ENCODE results near the gene PHRF1.

The PHRF1 gene

DNA sequence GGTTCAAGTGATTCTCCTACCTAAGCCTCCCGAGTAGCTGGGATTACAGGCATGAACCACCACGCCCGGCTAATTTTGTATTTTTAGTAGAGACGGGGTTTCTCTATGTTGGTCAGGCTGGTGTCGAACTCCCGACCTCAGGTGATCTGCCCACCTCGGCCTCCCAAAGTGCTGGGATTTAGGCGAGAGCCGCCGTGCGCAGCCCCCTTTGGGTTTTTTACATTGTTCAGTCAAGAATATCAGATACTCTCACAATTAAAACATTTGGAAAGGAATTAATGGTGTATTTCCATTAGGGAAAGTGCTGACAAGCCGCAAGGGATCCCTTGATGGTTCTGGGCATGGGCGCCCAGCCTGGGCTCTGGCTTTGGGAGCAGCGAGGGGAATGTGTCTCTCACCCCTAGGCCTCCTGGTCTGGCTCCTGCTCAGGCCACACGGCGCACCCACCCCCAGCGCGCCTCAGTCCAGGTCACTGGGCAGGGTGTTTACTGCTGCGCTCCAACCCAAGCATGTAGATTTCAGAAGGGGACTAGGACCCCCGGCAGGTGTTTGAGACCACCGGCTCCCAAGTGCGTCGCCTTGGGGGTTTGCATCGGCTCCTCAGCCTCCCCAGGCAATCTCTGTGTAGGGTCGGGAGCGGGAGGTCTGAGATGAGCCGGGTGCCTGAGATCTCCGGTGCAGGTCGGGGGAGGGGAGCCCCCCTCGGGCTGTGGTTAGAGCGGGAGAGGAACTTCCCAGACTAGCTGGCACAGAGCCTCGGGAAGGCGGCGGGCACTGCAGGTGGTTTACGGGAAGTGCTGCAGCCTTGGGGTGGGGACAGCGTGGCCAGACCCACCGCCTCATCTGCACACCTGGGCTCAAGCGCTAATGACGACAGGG is 40.3 kb downstream of the PHRF1 start:
- DNase-seq = no peak

DNA sequence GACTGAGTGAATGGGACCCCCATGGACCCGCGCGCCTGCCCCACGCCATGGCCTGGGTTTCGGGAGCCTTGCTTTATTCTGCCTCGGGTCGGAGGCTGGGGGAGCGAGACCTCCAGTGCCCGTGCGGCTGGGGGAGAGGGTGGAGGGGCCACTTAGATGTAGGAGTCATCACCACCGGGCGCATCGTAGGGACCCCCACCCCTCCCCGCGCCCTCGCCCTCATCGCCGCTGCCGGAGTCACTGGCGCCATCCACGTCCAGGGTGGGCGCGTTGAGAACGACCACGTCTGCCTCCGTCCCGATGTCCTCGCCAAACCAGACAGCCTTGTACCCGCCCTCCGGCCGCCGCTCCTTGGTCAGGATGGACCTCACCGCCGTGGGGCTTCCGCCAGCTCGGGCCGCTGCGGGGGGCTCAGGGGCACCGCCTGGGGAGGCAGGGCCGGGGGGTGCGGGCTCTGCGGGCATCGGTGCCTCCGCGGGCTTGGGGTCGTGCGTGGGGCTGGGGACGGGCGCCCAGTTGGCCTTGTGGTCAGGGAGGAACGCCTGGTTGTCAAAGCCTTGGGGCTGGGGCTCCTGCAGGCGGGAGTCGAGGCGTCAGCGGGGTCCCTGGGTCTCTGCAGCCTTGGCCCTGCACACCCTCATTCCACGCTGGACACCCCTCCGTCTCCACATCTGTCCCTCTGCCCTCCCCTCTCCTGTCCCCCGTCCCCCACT is 41.1 kb downstream of the PHRF1 start:
- no peak for DNase-seq

DNA sequence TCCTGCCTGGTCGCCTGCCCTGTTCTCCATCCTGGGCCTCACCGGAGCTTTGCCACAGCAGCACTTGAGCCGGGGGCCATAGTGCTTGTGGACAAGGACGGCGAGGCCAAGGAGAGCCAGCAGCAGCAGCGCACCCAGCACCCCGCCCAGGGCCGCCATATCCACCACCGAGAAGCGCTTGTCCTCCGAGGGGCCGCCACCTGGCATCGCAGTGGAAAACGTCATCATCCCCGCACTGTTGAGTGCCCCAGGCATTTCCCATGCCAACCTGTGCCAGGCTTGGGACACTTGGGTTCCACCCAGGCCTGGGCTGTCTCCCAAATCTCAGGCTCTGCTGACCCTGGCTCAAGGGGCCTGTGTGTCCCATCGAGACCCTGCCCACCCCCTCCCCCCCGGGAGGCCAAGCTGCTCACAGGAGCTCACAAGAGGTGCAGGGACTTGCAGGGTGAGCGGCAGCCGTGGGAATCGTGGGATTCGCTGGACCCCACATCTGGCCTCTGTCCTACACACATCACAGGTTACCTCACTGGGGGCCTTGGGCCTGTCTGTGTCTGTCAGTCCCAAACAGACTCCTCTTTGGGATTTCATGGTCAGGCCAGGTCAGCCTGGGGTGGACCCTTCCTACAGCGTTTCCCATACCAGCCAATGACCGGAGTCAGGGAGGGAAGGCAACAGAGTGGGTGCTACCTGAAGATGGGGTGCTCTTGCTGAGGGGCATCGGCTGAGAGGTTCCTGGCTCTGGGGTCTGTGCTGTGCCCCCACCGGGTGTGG is 41.8 kb downstream of the PHRF1 start:
- DNase-seq = no peak

DNA sequence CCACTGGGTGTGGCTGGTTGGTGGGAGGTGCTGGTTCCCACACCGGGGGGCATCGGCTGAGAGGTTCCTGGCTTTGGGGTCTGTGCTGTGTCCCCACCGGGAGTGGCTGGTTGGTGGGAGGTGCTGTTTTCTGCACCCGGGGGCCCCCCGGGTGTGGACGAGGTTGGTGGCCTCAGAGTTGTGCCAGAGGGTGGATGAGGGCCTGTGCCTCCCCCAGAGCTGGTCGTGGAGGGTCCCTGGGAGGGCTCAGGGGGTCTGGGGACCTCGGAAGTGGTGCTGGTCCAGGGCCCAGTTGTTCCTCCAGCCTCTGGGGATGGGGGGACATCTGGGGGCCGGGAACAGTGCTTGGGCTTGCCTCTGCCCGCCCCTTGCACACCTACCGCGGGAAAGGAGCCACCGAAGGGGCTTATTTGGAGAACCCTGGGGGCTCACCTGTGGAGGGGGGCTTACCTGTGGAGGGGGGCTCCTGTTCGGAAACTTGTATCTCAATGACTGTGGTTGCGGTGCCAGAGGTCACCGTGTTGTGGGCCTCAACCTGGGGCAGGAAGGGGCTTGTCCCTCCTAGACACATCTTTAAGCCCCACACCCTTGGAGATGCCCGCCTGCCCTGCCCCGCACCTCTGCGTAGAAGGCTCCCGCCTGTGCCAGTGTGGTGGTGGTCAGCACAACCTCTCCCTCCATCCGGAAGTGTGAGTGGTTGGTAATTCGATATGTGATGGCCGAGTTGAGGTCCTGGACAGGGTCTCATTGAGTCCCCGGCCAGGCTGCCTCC is 42.8 kb downstream of the PHRF1 start:
- DNase-seq = no peak

DNA sequence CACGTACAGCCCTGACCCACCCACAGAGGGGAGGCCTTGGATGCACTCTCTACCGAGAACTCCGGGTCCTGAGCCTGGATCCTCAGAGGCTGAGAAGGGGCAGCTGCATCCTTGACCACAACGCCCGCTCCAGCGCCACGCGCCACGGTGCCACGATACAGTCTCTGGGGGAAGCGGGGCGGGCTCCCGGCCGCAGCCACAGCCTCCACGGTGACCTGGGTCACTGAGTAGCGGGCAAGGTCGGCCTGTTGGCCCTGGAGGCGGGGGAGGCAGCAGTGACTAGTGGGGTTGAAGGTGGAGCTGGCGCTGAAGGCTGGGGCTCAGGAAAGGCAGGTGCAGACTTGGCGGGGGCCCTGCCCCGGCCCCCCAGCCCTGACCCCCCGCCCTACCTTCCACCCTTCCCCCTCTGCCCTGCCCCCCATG is 43.4 kb downstream of the PHRF1 start:
- DNase-seq = no peak

DNA sequence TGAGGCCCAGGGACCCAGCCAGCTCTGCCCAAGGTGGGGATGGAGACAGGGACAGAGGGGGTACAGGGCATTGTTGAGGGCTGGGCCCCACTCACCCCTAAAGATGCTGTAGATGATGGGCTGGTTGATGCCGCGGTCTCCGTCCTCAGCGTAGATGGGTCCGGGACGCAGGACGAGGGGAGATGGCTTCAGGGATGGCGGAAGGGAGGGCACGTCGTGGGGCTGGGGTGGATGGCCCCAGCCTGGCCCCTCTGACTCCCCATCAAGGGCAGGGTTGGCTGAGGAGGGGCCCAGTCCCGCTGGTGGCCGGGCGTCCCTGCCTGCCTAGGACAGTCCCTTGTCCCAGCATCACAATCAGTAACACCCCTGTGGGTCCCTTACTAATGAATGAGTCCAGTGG is 43.9 kb downstream of the PHRF1 start:
- no peak for DNase-seq

DNA sequence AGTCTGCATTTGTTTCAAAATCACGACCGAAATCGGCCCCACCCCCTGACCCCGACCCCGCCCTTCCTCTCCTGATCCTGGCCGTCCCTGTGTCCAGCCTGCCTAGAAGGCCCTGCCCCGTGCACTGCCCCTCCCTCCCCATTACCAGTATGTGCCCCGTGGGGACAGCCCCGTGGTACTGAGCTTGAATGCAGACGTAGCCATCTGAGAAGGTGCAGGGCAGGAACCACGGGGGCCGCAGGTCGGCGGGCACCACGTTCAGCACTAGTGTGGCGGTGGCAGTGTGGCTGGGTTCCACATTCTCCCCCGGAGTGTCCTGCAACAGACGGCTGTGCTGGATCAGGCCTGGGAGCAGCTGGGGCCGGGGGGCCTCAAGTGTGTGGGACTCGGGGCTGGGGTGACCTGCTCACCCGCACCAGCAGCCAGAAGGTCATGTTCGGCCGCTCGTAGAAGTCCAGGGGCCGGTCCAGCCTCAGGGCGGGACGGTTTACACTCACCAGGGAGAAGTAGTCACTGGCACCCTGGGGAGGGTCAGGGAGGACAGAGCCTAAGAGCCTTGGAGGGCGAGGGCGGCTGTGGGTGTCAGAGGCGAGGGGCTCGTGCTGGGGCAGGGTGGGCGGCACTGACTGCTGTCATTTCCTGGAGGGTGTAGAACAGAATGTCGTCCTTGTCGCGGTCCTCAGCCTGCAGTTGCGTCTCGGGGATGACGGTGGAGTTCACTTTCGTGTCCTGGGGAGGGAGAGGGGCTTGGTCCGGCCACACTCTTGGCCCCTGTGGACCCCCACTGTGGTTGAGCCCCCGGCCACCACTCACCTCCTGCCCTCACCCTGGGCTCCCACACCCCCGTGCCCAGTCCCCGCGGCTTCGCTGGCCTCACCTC is 44.9 kb downstream of the PHRF1 start:
- DNase-seq = no peak

DNA sequence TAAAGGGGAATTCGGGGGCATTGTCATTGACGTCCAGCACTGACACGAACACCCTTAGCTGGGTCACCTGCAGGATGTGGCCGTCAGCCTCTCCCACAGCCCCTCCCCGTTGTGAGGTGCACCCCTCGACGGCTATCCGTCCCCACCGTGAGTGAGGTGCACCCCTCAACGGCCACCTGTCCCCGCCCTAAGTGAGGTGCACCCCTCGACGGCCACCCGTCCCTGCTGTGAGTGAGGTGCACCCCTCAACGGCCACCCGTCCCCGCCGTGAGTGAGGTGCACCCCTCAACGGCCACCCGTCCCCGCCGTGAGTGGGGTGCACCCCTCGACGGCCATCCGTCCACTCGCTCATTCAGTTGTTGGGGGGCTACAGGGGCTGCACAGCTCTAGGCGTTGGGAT is 45.6 kb downstream of the PHRF1 start:
- no peak for DNase-seq

DNA sequence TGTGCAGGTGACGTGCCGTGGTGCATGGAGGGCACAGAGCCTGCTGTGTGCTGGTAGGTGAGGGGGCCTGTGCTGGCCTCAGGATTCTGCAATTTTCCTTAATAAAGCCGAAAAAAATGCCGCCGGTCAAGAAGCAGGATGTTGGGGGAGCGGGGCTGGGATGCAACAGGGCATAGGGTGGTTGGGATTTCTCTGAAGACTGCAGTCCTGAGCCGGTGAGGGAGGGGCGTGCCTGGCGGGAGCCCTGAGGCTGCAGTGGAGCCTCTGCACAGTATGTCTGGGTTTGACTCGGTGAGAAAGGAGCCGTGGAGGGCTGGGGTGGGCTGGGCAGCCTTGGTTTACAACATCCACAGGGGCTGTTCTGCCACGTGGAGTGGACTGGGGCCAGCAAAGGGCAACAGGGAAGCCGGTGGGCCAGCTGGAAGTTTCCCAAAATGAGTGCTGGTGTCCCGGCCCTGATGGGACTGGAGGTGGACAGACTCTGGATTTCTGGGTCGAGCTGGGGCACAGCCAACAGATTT is 47.1 kb downstream of the PHRF1 start:
- no peak for DNase-seq

DNA sequence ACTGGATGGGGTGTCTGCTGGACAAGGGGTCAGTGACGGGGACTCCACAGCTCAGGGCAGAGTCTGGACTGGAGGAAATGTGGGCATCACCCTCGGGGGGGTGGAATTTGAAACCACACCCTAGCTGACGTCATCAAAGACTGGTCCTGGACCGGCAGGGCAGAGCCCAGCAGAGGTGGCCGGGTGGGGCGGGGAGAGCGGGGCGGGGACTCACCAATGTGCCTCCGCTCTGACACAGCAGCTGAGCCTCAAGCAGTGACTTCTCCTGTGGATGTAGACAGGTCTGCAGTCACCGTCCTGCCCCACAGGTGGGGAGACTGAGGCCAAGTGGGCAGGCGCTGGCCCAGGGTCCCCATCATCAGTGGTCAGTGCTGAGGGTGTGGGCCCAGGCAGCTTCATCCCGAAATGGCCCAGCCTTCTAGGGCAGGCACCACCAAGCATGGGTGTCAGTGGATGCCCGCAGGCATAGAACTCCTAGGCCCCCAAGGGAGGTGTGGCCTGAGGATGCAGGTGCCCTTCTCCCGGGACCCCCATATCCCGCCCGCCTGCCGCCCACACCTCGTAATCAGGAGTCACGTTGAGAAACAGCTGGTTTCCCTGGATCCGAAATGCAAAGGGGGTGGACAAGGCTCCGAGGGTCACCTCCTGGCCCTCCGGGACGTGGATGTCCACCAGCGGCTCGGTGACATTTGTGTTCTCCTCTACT is 47.9 kb downstream of the PHRF1 start:
- DNase-seq = no peak

DNA sequence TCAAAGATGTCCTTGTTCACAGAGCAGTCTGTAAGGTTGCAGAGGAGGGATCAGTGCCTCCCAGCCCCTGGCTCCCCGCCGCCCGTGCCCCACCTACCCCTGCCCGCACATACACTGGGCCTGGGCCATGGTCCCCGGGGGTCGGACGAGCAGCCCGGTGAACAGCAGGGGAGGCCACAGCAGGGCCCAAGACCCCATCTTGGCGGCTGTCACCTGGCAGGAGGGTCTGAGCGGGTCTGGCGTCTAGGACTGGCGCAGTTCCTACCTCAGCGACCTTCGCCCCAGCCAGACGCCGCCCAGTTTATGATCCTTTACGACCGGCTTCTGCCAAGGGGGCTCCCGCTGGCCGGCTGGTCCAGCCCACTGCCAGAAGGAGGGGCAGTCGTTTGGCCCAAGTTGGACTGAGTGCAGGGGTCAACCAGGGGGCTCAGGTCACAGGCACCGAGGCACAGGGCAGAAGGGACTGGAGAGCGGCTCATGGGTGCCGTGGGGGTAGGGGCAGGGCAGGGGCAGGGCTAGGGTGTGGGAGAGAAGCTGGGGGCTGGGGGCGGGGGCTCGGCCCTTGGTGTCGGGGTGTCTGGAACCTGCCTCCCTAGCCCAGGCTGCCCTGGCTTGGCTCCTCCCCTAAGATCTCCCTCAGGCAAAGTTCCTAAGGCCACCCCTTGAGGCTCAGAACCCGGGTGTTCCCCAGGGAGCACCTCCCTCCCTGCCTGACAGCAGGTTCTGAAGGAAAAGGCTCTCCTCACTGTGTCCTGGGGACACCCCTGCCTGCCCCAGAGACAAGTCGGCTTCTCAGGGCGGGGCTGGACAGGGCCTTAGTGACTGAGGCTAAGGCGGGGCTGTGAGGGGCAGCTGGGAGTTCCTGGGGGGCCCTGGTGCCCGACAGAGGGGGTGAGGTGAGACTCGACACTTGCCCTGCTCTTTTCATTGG is 48.7 kb downstream of the PHRF1 start, which contains the start of gene CDHR5:
Gene CDHR5, minus strand, starts transcription at position 251 of the 931 bp plus-strand sequence. Its CDS starts 53 bp downstream, at position 198.
- no peak for DNase-seq

DNA sequence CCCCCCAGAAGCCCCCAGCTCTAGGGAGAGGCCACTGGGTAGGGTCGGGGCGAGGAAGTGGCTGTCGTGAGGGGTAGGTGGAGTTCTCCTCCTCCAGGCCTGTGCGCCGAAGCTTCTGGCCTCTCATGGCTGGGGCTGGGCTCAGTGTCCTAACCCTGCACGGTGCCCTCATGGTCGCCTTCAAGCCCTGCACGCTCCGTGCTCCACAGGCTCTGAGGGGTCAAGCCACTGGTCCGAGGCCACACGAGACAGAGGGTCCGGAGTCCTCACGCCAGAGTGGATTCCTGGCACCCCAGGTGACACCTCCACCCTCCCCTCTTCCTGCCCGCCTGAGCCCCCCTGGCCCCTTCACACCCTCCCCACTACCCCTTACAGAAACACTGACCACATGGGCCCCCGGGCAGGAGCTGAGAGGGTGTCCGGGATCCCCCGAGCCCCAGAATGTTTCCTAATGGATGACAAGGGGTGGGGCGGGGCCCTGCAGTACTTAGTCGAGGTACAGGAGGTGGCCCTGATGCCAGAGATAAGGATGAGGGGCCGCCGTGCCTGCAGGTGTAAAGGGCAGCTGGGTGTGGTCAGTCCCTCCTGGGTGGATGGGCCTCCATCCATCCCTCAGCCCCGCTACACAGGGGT is 49.5 kb downstream of the PHRF1 start:
- DNase-seq = no peak

DNA sequence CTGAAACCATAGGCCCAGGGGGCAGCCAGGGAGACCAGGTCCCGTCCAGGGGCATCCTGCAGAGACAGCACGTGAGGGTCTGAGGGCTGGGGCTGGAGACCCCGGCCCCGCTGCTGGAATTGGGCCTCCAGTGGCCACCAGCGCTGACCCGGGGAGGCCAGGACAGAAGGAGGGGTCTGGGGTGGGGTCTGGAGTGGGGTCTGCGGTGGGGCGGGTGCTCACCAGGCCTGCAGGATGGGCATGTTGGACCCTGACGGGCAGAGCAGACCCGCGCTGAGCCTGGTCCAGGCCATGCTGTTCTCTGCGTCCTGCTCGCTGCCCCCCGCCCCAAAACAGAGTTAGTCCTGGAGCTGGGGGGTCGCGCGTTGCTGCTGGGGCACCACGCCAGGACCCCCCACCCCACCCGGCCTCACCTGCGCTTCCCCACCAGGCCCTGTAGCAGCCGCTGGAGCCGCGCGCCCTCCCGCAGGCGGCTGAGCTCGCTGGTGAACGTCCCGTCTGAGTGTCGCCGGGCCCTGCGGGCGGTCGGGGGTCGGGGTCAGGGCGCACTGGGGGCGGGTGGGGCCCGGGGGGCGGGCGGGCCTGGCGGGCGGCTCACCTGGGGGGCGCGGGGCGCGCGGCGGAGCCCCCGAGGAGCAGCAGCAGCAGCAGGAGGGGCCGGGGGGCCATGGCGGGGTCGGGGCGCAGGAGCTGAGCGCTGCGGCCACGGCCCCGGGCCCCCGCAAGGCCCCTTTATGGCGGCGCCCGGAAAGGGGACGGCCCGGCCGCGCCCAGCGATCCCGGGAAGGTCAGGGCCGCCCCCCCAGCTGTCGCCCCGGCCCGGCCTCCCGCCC is 50.4 kb downstream of the PHRF1 start, which contains the start of gene SCT:
Gene SCT, minus strand, starts transcription at position 707 of the 833 bp plus-strand sequence. Its CDS starts 38 bp downstream, at position 669.
- no peak for DNase-seq

DNA sequence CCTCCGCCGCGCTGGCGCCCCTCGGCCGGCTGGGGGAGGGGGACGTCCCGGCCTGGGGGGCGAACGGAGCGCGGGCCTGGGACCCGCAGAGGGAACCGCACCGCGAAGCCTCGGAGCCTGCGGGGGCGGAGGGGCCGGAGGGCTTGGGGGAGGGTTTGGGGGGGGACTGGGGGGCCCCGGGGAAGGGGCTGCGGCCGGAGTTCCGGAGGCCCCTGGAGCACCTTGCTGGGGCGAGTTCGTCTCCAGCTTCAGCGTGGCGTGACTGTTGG is 51.0 kb downstream of the PHRF1 start:
- DNase-seq = no peak

DNA sequence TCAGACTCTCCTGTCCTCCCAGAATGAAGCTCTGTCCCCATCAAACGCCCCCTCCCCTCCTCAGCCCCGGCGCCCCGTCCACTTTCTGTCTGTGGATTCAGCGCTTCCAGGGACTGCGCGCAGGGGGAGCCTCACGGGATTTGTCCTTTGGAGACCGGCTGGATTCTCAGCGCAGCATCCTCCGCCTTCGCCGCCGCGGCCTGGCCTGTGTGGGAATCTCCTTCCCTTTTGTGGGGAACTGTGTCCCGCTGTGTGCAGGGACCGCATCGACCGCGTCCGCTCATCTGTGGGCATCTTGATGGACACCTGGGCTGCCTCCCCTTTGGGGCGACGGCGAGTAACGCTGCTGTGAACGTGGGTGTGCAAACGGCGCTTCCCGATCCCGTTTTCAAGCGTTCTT is 51.8 kb downstream of the PHRF1 start:
- no peak for DNase-seq

DNA sequence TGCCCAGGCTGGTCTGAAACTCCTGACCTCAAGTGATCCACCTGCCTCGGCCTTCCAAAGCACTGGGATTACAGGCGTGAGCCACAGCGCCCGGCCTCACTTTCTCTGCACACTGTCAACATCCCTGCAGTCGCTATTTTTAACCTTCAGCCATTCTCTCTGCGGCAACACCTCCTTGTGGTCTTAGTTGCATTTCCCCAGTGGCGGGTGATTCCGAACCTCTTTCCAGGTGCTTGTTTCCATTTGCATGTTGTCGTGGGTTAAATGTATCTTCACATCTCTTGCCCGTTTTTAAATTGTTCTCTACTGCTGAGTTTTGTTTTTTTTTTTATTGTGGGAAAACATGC is 52.9 kb downstream of the PHRF1 start:
- no peak for DNase-seq

DNA sequence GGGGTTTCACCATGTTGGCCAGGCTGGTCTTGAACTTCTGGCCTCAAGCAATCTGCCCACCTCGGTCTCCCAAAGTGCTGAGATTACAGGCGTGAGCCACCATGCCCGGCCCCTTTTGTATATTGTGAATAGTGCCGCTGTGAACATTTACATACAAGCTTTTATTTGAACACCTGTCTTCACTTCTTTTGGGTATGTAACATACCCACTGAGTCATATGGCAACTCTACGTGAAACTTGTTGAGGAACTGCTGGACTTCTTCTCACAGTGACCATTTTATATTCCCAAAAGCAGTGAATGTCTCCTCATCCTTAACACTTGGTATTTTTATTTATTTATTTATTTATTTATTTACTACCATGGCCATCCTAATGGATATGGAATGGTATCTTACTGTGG is 54.6 kb downstream of the PHRF1 start:
- DNase-seq = no peak

DNA sequence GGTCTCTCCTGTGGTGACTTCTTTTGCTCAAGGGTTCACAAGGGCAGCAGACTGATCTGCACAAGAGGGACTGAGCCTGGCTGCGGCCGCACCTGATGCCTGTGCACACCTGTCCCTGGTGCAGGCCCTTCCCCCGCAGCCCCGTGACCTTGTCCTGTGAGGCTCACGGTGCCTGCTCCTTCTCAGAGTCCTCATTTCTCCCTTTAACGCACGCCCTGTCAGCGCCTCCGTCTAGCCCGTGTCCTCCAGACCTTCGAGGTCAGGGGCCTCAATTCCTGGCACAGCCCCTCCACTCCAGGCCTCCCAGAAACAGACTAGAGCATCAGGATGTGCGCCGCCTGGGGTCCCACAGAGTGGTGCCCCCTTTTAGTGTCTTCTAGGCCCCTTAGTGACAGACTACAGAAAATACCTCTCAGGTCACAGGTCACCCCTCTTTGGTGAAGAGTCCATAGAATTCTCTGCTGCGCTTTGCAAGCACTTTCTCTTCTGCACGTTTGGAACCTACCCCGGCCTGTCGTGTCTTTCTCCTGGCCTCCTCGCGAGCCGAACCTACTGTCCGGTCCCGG is 59.8 kb downstream of the PHRF1 start:
- no peak for DNase-seq
